ENCODE results near the gene NCKAP5. TPM values are rescaled to one million over a fixed set of nuclear protein-coding genes. Genes with fewer than 3 reads are reported as not detected.
"Not testable (repeated sequence)": the region's sequence is repeated elsewhere in the genome, so short reads cannot be mapped to it uniquely, and the experiment has no call there.

The NCKAP5 gene
- total RNA-seq, 4 donors from 2014 or later: 0.03 to 0.55 (median 0.33) TPM

- no peaks in the 10 kb centered on the region for H3K27me3 ChIP-seq
- H3K27ac ChIP-seq: no peak overlapping the region
- H3K4me1 ChIP-seq: no peaks in the 10 kb centered on the region
- H3K9me3 ChIP-seq: no peaks in the 10 kb centered on the region
- in situ Hi-C loops (cut with MboI; ENCODE audit: low sequenced_read_pairs in 4 of 4): no loop called here
- intact Hi-C loops (cut with DNase I; ENCODE audit: low total_unique reads): no loop called here
- ATAC-seq: no peak
- no peak overlapping the region for H3K4me3 ChIP-seq
- TF ChIP-seq, protein P1, sequence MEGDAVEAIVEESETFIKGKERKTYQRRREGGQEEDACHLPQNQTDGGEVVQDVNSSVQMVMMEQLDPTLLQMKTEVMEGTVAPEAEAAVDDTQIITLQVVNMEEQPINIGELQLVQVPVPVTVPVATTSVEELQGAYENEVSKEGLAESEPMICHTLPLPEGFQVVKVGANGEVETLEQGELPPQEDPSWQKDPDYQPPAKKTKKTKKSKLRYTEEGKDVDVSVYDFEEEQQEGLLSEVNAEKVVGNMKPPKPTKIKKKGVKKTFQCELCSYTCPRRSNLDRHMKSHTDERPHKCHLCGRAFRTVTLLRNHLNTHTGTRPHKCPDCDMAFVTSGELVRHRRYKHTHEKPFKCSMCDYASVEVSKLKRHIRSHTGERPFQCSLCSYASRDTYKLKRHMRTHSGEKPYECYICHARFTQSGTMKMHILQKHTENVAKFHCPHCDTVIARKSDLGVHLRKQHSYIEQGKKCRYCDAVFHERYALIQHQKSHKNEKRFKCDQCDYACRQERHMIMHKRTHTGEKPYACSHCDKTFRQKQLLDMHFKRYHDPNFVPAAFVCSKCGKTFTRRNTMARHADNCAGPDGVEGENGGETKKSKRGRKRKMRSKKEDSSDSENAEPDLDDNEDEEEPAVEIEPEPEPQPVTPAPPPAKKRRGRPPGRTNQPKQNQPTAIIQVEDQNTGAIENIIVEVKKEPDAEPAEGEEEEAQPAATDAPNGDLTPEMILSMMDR (IDR thresholded peaks at IDR 0.05 in 4 of 5, conservative IDR thresholded peaks at IDR 0.05 in 1 of 5): no peak
- no peak for TF ChIP-seq POLR2A (IDR thresholded peaks at IDR 0.05)
- DNase-seq: no peak
- H3K36me3 ChIP-seq: no peaks in the 10 kb centered on the region
Observed at GRCh38 chr2:133218204-133218603, 350.1 kb downstream of the NCKAP5 start.

GRCh38 chr2:133215477-133215876, 352.8 kb downstream of the NCKAP5 start:
- in situ Hi-C loops (cut with MboI; ENCODE audit: low sequenced_read_pairs in 4 of 4): no loop called here
- H3K4me3 ChIP-seq: no peak overlapping the region
- no peaks in the 10 kb centered on the region for H3K27me3 ChIP-seq
- H3K9me3 ChIP-seq: no peaks in the 10 kb centered on the region
- ATAC-seq (no peak), DNase-seq (no peak)
- no peaks in the 10 kb centered on the region for H3K4me1 ChIP-seq
- TF ChIP-seq, protein P1 (IDR thresholded peaks at IDR 0.05 in 4 of 5, conservative IDR thresholded peaks at IDR 0.05 in 1 of 5): no peak
- no peak for TF ChIP-seq POLR2A (IDR thresholded peaks at IDR 0.05)
- H3K27ac ChIP-seq: no peak overlapping the region
- intact Hi-C loops (cut with DNase I; ENCODE audit: low total_unique reads): no loop called here
- H3K36me3 ChIP-seq: no peaks in the 10 kb centered on the region

DNA sequence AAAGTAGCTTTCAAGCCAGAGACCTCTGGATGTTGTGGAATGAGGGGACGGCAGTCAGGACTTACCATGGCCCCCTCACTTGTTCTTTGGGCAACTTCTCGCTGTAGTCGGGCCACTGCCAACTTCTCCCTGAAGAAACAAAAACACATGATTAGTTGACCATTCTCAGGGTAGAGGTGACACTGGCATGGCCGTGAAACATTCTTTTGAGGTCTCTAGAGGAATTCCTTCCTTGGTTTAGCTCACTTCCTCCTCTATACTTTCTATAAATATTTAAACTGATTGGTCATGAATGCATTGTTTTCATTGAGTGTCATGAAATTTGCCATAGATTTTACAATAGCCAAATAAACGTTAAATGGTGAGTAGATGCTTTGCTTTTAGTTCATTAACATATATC, 354.6 kb downstream of the NCKAP5 start:
- in situ Hi-C loops (cut with MboI; ENCODE audit: low sequenced_read_pairs in 4 of 4): no loop called here
- intact Hi-C loops (cut with DNase I; ENCODE audit: low total_unique reads): no loop called here
- H3K4me1 ChIP-seq: no peaks in the 10 kb centered on the region
- H3K36me3 ChIP-seq: no peaks in the 10 kb centered on the region
- TF ChIP-seq POLR2A (IDR thresholded peaks at IDR 0.05): no peak
- TF ChIP-seq, protein P1 (IDR thresholded peaks at IDR 0.05 in 4 of 5, conservative IDR thresholded peaks at IDR 0.05 in 1 of 5): no peak
- ATAC-seq (no peak), DNase-seq (no peak)
- no peaks in the 10 kb centered on the region for H3K27me3 ChIP-seq
- H3K4me3 ChIP-seq: no peak overlapping the region
- no peak overlapping the region for H3K27ac ChIP-seq
- no peaks in the 10 kb centered on the region for H3K9me3 ChIP-seq

GRCh38 chr2:133209325-133209724, 358.9 kb downstream of the NCKAP5 start:
- ATAC-seq: no peak
- Histone ChIP-seq H3K36me3 (no peaks in the 10 kb centered on the region), H3K27me3 (no peaks in the 10 kb centered on the region), H3K4me1 (no peaks in the 10 kb centered on the region), H3K4me3 (no peak overlapping the region), H3K27ac (no peak overlapping the region), H3K9me3 (no peaks in the 10 kb centered on the region)
- intact Hi-C loops (cut with DNase I; ENCODE audit: low total_unique reads) (no loop called here), in situ Hi-C loops (cut with MboI; ENCODE audit: low sequenced_read_pairs in 4 of 4) (no loop called here)
- DNase-seq: no peak
- TF ChIP-seq POLR2A (IDR thresholded peaks at IDR 0.05): no peak
- TF ChIP-seq, protein P1 (IDR thresholded peaks at IDR 0.05 in 4 of 5, conservative IDR thresholded peaks at IDR 0.05 in 1 of 5): no peak

GRCh38 chr2:133206666-133207065, 361.6 kb downstream of the NCKAP5 start:
- H3K27me3 ChIP-seq; ATAC-seq; H3K9me3 ChIP-seq; H3K36me3 ChIP-seq; H3K4me1 ChIP-seq; in situ Hi-C loops (cut with MboI; ENCODE audit: low sequenced_read_pairs in 4 of 4); DNase-seq; H3K27ac ChIP-seq; H3K4me3 ChIP-seq; intact Hi-C loops (cut with DNase I; ENCODE audit: low total_unique reads): not testable (repeated sequence)
